HL-60 (cell line): Measurements from ENCODE around the gene NPEPPS.
"Not testable (repeated sequence)": the region's sequence is repeated elsewhere in the genome, so short reads cannot be mapped to it uniquely, and the experiment has no call there.

ENCODE experiments used
- CTCF ChIP-seq: IDR thresholded peaks from one replicate; pipeline ENCODE4 v1.5.1; 2011; ENCODE audit warnings: low read length, control low read depth, inconsistent platforms; ENCODE audit not compliant: insufficient read depth
- POLR2AphosphoS5 ChIP-seq: IDR thresholded peaks from 2 replicates; pipeline ENCODE4 v1.6.1; 2012; ENCODE audit warnings: low read depth

GRCh38 chr17:47499494-47499893 is 31.4 kb upstream of the NPEPPS start:
- not testable (repeated sequence) for TF ChIP-seq CTCF, POLR2AphosphoS5
